T1000 (cell line): ENCODE measurements around the gene PTK6.
"Not testable (repeated sequence)": the region's sequence is repeated elsewhere in the genome, so short reads cannot be mapped to it uniquely, and the experiment has no call there.

Experiments
- DNase-seq: peaks from one replicate; lab custom pipeline; 2025; ENCODE audit warnings: mixed read lengths; lab: John Stamatoyannopoulos, UW

PTK6 gene

GRCh38 chr20:63529861-63530787 lies 7.1 kb downstream of the PTK6 start:
- no peak for DNase-seq

- DNase-seq, result no peak
Observed at GRCh38 chr20:63529180-63529860, 7.9 kb downstream of the PTK6 start.

GRCh38 chr20:63527184-63527583 lies 10.0 kb downstream of the PTK6 start:
- no peak for DNase-seq

GRCh38 chr20:63525971-63526370 lies 11.2 kb downstream of the PTK6 start:
- DNase-seq, result no peak

GRCh38 chr20:63525185-63525584 lies 12.0 kb downstream of the PTK6 start:
- no peak for DNase-seq

- no peak for DNase-seq
Observed at GRCh38 chr20:63522981-63523611, 14.1 kb downstream of the PTK6 start.

GRCh38 chr20:63522091-63522868 lies 14.9 kb downstream of the PTK6 start:
- no peak for DNase-seq

GRCh38 chr20:63521602-63522001 lies 15.6 kb downstream of the PTK6 start:
- no peak for DNase-seq

GRCh38 chr20:63520934-63521601 lies 16.1 kb downstream of the PTK6 start:
- peak; percentile 46 for DNase-seq

GRCh38 chr20:63520504-63520933 lies 16.7 kb downstream of the PTK6 start, which contains the start of gene PPDPF:
TSS of gene PPDPF (plus strand) at chr20:63520765. CDS start at chr20:63521309, 544 bp downstream.
- DNase-seq, result peak; percentile 69

GRCh38 chr20:63519668-63520503 lies 17.3 kb downstream of the PTK6 start:
- no peak for DNase-seq

GRCh38 chr20:63518946-63519667 lies 18.1 kb downstream of the PTK6 start:
- DNase-seq, result no peak

GRCh38 chr20:63518351-63518861 lies 18.8 kb downstream of the PTK6 start:
- DNase-seq, result no peak

- DNase-seq, result no peak
Observed at GRCh38 chr20:63517376-63518309, 19.5 kb downstream of the PTK6 start.

- not testable (repeated sequence) for DNase-seq
Observed at GRCh38 chr20:63514520-63514919, 22.7 kb downstream of the PTK6 start.

- DNase-seq, result no peak
Observed at GRCh38 chr20:63513207-63513606, 24.0 kb downstream of the PTK6 start.

- no peak for DNase-seq
Observed at GRCh38 chr20:63509088-63509564, 28.1 kb downstream of the PTK6 start.
